ENCODE data around the gene METAP2. TPM values are rescaled to one million over a fixed set of nuclear protein-coding genes. Genes with fewer than 3 reads are reported as not detected.

Gene METAP2
- total and polyA plus RNA-seq, 2 of the 8 experiments (the other 6 are each of a cell fraction or from before 2014, with no cell fraction given): 41.3 to 114 TPM

- Histone ChIP-seq H3K36me3 (ENCODE audit: control insufficient read depth in 2 of 4, insufficient read depth in 4 of 4, low read length in 3 of 4) (peaks cover 11 to 56% (median 31%) of the 10 kb centered on the region in 4 experiments; a peak in 6 of 8 replicates), H3K27me3 (replicated peaks in 1 of 4; ENCODE audit: control insufficient read depth in 3 of 4, extremely low read depth in 1 of 4, insufficient read depth in 3 of 4, low read length in 3 of 4) (no peaks in the 10 kb centered on the region), H3K9ac (replicated peaks in 1 of 4; ENCODE audit: extremely low read depth in 1 of 4, low read depth in 3 of 4, low read length in 3 of 4) (no peak overlapping the region), H4K20me1 (replicated peaks in 1 of 2; ENCODE audit: control insufficient read depth in 1 of 2, insufficient read depth in 2 of 2, low read length in 2 of 2) (peaks cover 4% of the 10 kb centered on the region in 2 experiments), H3K23ac (ENCODE audit: insufficient read length) (no peak overlapping the region), H3K18ac (ENCODE audit: extremely low read depth, low read length) (no peak overlapping the region), H3K79me1 (ENCODE audit: low read depth, low read length) (peaks cover 3% of the 10 kb centered on the region; the same call in 1 of the 2 replicates), H3K23me2 (ENCODE audit: low read depth, low read length) (no peaks in the 10 kb centered on the region), H4K5ac (ENCODE audit: insufficient read length, low read depth, low read length) (no peak overlapping the region), H2AFZ (ENCODE audit: low read length) (no peak overlapping the region), H3K14ac (ENCODE audit: insufficient read length) (no peak overlapping the region), H3K4me2 (ENCODE audit: insufficient read depth in 1 of 2, low read depth in 2 of 2, low read length in 2 of 2) (no peak overlapping the region), H3K9me3 (ENCODE audit: insufficient read depth in 2 of 2, low read depth in 1 of 2, low read length in 1 of 2) (no peaks in the 10 kb centered on the region), H3K27ac (ENCODE audit: low read depth, low read length) (no peak overlapping the region), H2BK15ac (ENCODE audit: low read length) (no peak overlapping the region), H2BK20ac (ENCODE audit: low read length) (no peak overlapping the region), H4K91ac (replicated peaks; ENCODE audit: insufficient read length, low read length) (no peak overlapping the region), H4K8ac (ENCODE audit: extremely low read depth, insufficient read depth, low read length) (no peak overlapping the region), H3K4me3 (ENCODE audit: extremely low read depth in 1 of 4, insufficient read depth in 2 of 4, low read depth in 3 of 4, low read length in 4 of 4) (no peak overlapping the region), H3K56ac (replicated peaks; ENCODE audit: insufficient read length, low read depth, low read length) (no peak overlapping the region), H2BK12ac (ENCODE audit: low read depth, low read length) (no peak overlapping the region), H2BK120ac (replicated peaks; ENCODE audit: low read depth, low read length) (no peak overlapping the region), H3K4ac (replicated peaks; ENCODE audit: insufficient read length, low read depth, low read length) (no peak overlapping the region), H2BK5ac (ENCODE audit: low read depth, low read length) (no peak overlapping the region), H3K79me2 (ENCODE audit: control insufficient read depth in 1 of 2, insufficient read depth in 2 of 2, low read length in 2 of 2) (peaks cover 0 to 26% of the 10 kb centered on the region in 2 experiments; a peak in 2 of 4 replicates), H3K4me1 (replicated peaks in 1 of 4; ENCODE audit: control insufficient read depth in 3 of 4, insufficient read depth in 4 of 4, low read length in 3 of 4) (no peaks in the 10 kb centered on the region), H2AK5ac (ENCODE audit: low read depth, low read length) (no peak overlapping the region)
- no peak for DNase-seq (ENCODE audit: low read depth in 1 of 2, low spot score in 2 of 2)
- no peak for TF ChIP-seq KDM4A (IDR thresholded peaks at IDR 0.05; ENCODE audit: low read depth, low read length, severe bottlenecking)
- TF ChIP-seq YY1 (IDR thresholded peaks at IDR 0.05; ENCODE audit: low read depth, low read length): no peak
- TF ChIP-seq RFX5 (IDR thresholded peaks at IDR 0.05; ENCODE audit: borderline replicate concordance, low read depth, low read length): no peak
- no peak for TF ChIP-seq CTBP2 (IDR thresholded peaks at IDR 0.05; ENCODE audit: borderline replicate concordance, insufficient read depth, insufficient read length, low read length)
- TF ChIP-seq EP300 (IDR thresholded peaks at IDR 0.05; ENCODE audit: borderline replicate concordance in 1 of 2, low read depth in 2 of 2, low read length in 2 of 2): no peak
- no peak for TF ChIP-seq SIRT6 (IDR thresholded peaks at IDR 0.05; ENCODE audit: low read length)
- no peak for TF ChIP-seq RAD21 (IDR thresholded peaks at IDR 0.05 in 1 of 2, conservative IDR thresholded peaks at IDR 0.05 in 1 of 2; ENCODE audit: low read depth in 2 of 2, low read length in 2 of 2)
- TF ChIP-seq CBX5 (IDR thresholded peaks at IDR 0.05; ENCODE audit: low read depth, low read length): no peak
- TF ChIP-seq TAF7 (optimal IDR thresholded peaks at IDR 0.05; ENCODE audit: borderline replicate concordance, low read depth, low read length): no peak
- WGBS, 2 experiments (ENCODE audit: extremely low coverage in 1 of 2, insufficient coverage in 1 of 2, insufficient read length in 1 of 2, insufficient replicate concordance in 2 of 2, low coverage in 1 of 2, low lambda C conversion rate in 2 of 2, missing lambda C conversion rate in 1 of 2): 91% methylated on average over 4 of the region's 4 CpGs; no CpG with 5 or more reads in 1 of the 2 experiments
- no peak for FAIRE-seq
- POLR2A ChIA-PET (ENCODE audit: partially characterized antibody): interaction anchor here (0.9 to 1.2 kb wide), 2 partner anchors 11 to 22 kb away, joined by 3 read pairs; no protein-coding TSS in a partner anchor
- CTCF ChIA-PET (ENCODE audit: partially characterized antibody): interaction anchor here (0.5 kb wide), 1 partner anchor 177 kb away, joined by 3 read pairs; no protein-coding TSS in a partner anchor
Observed at GRCh38 chr12:95504140-95504539, 30.2 kb downstream of the METAP2 start.

Measured in H1 (cell line).